D721Med (cell line): ENCODE measurements around the gene PRSS22.

Experiments used
- DNase-seq: peaks from one replicate; pipeline ENCODE4 v3.0.0; 2011; ENCODE audit warnings: low spot score; ENCODE audit not compliant: insufficient read length
- FAIRE-seq: peaks from 2 replicates; lab custom pipeline; 2011; peaks lifted over from hg19 to GRCh38; lab: Jason Lieb, UNC
- TF ChIP-seq, protein P1 (sequence below): IDR thresholded peaks from 2 replicates; pipeline ENCODE4 v1.5.1; 2012; ENCODE audit warnings: mild to moderate bottlenecking, control low read depth; ENCODE audit not compliant: insufficient read depth; ENCODE audit errors: missing control alignments

PRSS22 gene

DNA sequence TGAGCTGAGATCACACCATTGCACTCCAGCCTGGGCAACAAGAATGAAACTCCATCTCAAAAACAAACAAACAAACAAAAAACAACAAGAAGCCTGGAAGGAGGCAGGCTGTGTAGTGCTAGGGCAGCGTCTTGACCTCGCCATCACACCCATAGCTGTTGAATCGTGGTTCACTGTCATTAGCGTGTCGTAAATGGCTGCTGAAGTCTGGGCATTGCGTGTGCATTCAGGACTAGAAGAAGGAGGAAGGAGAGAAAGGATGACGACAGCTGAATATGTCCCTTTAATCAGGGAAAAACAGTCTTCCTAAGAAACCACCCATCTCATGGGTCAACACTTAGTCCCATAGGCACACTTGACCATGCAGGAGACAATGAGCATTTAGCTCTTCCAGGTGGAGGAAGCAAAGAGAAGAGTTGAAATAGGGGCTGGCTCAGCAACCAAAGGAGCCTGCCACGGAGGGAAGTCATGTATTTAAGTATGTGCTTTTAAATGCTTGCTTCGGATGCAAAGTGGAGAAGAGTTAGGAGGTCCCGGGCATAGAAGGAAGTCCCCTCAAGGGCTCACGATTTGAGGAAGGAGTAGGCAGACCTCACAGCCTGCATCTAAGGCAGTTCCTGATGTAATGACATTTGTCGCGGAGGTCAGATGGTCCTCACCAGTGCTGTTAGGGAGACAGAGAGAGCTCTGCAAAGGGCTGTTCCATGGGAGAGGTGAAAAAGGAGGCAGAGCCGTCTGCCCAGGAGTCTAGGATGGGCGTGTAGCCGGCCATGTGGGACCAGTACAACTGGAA is 8.8 kb downstream of the PRSS22 start:
- no peak for FAIRE-seq
- TF ChIP-seq, protein P1, sequence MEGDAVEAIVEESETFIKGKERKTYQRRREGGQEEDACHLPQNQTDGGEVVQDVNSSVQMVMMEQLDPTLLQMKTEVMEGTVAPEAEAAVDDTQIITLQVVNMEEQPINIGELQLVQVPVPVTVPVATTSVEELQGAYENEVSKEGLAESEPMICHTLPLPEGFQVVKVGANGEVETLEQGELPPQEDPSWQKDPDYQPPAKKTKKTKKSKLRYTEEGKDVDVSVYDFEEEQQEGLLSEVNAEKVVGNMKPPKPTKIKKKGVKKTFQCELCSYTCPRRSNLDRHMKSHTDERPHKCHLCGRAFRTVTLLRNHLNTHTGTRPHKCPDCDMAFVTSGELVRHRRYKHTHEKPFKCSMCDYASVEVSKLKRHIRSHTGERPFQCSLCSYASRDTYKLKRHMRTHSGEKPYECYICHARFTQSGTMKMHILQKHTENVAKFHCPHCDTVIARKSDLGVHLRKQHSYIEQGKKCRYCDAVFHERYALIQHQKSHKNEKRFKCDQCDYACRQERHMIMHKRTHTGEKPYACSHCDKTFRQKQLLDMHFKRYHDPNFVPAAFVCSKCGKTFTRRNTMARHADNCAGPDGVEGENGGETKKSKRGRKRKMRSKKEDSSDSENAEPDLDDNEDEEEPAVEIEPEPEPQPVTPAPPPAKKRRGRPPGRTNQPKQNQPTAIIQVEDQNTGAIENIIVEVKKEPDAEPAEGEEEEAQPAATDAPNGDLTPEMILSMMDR: no peak

DNA sequence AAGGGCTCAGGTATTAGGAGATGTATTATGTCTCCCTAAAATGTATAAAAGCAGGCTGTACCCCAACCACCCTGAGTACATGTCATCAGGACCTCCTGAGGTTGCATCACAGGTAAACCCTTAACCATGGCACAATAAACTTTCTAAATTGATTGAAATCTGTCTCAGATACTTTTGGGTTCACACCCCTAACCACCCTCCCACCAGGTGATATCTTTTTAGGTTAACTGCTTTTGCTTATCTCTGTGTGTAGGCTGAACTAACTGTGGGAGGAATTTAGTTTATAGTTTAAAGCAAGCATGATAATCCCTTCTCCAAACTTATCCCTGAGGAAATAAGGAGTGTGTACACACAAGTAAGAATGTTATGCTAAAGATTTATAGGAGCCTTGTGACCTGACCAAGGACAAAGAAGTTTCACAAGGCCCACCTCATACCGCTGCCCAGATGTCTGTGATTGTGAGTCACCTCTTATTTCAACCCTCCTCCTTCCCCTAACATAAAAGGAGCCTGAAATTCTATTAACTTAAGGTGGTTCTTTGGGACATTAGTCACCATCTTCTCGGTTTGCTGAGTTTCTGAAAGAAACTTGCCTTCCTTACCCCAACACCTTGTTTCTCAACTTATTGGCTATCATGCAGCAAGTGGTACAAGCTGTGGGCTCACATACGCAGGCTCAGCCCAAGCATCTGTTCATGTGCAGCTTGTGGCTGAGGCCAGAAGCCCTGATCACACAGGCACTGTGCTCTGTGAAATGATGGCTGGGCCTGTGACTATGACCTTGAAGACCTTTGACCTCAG is 11.3 kb downstream of the PRSS22 start:
- DNase-seq (no peak), FAIRE-seq (no peak)
- TF ChIP-seq, protein P1: no peak

More for the DNA sequence above, 8.8 kb downstream of the PRSS22 start:
- no peak for DNase-seq

DNA sequence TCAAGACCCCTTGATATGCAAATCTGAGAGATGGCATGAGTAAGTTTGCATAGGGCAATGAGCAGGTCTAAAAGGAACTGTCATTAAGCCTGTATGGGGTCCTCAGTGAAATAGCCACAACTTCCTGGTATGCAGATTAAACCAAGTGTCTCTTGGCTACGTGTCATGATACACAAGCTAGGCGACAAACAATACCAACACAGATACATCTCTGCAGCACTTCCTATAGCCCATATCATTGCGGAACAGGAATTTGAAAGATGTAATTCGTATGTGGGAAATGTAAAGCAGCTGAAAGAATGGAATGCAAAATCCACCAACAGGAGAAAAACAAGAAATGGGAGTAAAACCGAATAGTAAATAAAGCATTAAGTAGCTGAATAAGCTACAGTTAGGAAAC is 12.9 kb downstream of the PRSS22 start:
- TF ChIP-seq, protein P1: no peak
- FAIRE-seq (no peak), DNase-seq (no peak)

DNA sequence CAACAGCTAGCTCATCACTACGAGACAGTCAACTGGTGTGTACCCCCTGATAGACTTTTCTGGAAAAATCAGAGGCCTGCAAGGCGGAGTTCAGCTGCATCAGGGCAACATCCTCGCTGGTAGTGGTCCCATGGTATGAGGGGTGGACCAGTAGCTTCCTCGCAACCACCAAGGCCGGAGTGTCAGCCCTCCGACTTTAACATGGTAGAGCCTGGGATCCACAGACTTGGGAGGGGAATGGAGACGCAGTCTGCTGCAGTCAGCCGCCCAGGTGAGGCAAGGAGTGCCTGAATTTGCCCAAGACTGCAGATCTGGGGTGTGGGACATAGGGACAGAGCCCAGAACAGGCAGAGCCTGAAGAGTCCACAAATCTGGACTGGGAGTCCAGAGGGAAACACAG is 14.4 kb downstream of the PRSS22 start:
- no peak for DNase-seq
- no peak for FAIRE-seq
- TF ChIP-seq, protein P1: no peak

DNA sequence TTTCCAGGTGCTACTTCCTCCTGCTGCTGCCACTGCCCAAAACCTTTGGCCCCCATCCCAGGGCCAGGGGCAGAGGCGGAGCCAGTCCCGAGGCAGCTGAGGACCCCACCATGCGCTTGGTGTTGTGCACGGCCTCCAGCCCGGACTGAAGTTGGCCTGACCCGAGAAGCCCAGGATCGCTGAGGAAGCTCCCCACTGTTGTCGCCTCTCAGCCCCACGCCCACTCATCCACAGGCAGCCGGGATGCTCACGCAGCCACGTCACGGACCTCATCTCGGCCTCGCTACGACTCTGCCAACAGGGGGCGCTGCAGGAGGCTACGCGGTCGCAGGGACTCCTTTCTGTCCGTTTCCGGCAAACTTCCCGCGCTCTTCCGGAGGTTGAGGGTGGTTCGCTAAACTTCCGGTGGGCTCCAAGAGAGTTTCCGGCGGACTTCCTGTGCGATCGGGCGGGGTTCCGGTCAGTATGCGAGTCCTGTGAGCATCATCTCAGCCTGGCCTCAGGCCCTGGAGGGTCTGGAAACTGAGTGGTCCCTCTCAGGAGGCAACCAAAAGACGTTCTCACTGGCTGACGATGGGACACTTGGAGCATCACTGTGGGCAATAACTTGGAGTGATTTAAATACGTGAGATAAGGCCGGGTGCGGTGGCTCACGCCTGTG is 15.5 kb downstream of the PRSS22 start:
- TF ChIP-seq, protein P1: peak; percentile 30
- DNase-seq (no peak), FAIRE-seq (no peak)

DNA sequence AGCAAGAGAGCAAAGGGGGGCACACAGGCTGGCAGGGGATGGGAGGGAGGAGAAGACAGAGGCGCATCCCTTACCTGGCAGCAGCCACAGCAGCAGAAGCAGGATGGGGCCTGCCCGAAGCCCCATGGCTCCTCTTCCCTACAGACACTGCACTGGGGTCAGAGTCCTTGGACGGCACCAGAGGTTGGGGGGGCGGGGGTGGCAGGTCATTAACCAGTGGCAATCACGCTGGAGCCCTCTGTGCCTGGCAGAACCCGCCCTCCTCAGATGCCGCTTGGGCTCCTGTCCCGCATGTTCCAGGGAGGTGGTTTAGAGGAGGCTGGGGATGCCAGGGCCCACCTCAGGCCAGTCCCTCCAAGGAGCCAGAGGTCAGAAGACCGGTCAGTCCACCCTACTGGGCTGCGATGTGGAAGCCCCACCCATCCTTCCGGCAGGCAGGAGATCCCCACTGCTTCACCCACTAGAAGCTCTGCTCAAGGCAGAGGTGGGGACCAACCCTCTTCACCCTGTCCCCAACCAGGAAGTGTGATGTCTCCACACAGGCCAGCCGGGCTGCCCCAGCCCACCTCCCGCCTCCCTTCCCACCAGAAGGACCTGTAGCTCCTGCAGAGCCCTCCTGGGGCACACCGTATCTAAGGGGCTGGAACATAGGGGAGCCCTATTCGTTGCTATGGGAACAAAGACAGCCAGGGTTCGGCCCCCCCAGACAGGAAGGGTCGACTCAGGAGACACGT is 16.2 kb downstream of the PRSS22 start:
- FAIRE-seq: no peak
- TF ChIP-seq, protein P1: no peak
- DNase-seq: no peak
